ENCODE measurements around the gene BIRC6.

Gene BIRC6

GRCh38 chr2:32376756-32377155 is 19.9 kb downstream of the BIRC6 start:
- DNase-seq (ENCODE audit: low read depth, low spot score) = no peak
- H3K4me3 ChIP-seq (ENCODE audit: low read depth, low read length) = no peak overlapping the region
- ChIA-PET POLR2A (no interaction called here), CTCF (no interaction called here)
- TF ChIP-seq CTCF (IDR thresholded peaks at IDR 0.05; ENCODE audit: insufficient read depth, low read length, missing control alignments) = no peak

GRCh38 chr2:32377928-32378327 is 21.1 kb downstream of the BIRC6 start:
- no peak for TF ChIP-seq CTCF (IDR thresholded peaks at IDR 0.05; ENCODE audit: insufficient read depth, low read length, missing control alignments)
- no peak overlapping the region for H3K4me3 ChIP-seq (ENCODE audit: low read depth, low read length)
- CTCF ChIA-PET = interaction anchor here (1.3 kb wide), 1 partner anchor 21 kb away, joined by 5 read pairs; no protein-coding TSS in a partner anchor
- no peak for DNase-seq (ENCODE audit: low read depth, low spot score)
- POLR2A ChIA-PET = interaction anchor here (0.6 kb wide), 1 partner anchor 40 kb away, joined by 3 read pairs; no protein-coding TSS in a partner anchor

GRCh38 chr2:32379352-32379751 is 22.5 kb downstream of the BIRC6 start:
- ChIA-PET POLR2A (no interaction called here), CTCF (no interaction called here)
- no peak overlapping the region for H3K4me3 ChIP-seq (ENCODE audit: low read depth, low read length)
- no peak for DNase-seq (ENCODE audit: low read depth, low spot score)
- no peak for TF ChIP-seq CTCF (IDR thresholded peaks at IDR 0.05; ENCODE audit: insufficient read depth, low read length, missing control alignments)

- no peak for TF ChIP-seq CTCF (IDR thresholded peaks at IDR 0.05; ENCODE audit: insufficient read depth, low read length, missing control alignments)
- DNase-seq (ENCODE audit: low read depth, low spot score) = no peak
- no peak overlapping the region for H3K4me3 ChIP-seq (ENCODE audit: low read depth, low read length)
- ChIA-PET POLR2A (no interaction called here), CTCF (interaction anchor here (0.6 kb wide), 1 partner anchor 29 kb away, joined by 3 read pairs; no protein-coding TSS in a partner anchor)
Observed at GRCh38 chr2:32383858-32384257, 27.0 kb downstream of the BIRC6 start.

DNA sequence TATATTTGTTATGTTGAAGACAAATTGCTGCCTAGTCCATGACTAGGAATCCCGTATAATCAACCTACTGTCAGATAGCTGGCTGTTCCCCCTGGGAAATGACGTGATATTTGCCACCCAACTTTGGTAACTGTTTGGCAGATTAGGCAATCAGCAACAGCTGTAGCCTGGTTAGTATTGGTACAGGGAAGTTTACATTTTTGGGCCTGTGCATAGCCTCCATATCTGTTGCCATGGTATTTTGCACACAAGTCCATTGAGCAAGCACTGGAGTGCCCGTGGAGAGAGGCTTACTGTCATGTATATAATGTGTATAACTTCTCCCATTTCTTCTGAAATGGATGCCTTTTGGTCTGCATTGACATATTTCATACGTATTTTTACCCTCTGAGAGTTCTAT is 27.7 kb downstream of the BIRC6 start:
- POLR2A ChIA-PET = no interaction called here
- DNase-seq (ENCODE audit: low read depth, low spot score) = no peak
- TF ChIP-seq CTCF (IDR thresholded peaks at IDR 0.05; ENCODE audit: insufficient read depth, low read length, missing control alignments) = no peak
- CTCF ChIA-PET = no interaction called here
- H3K4me3 ChIP-seq (ENCODE audit: low read depth, low read length) = no peak overlapping the region

DNA sequence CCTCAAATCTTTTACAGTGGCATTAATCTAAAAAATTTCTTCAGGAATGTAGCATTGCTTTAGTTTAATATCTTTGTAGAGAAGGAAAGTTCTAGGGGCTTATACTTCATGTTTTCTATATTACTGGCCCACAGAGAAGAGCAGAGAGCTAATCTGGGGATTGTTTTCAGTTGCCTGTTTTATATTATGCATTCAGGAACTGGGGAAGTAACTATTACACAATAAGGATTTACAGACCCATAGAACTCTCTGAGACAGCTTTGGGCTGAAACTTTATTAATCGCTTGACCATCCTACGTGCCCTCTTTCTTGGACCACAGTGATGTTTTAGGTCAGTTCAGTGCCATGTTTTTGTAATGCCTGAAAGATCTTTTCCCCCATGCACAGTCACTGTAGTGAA is 29.9 kb downstream of the BIRC6 start:
- DNase-seq (ENCODE audit: low read depth, low spot score) = no peak
- CTCF ChIA-PET = no interaction called here
- no peak for TF ChIP-seq CTCF (IDR thresholded peaks at IDR 0.05; ENCODE audit: insufficient read depth, low read length, missing control alignments)

More for the DNA sequence above, 29.9 kb downstream of the BIRC6 start:
- H3K4me3 ChIP-seq (ENCODE audit: low read depth, low read length) = no peak overlapping the region
- POLR2A ChIA-PET = no interaction called here
